ENCODE measurements around the gene OTOS. TPM values are rescaled to one million over a fixed set of nuclear protein-coding genes. Genes with fewer than 3 reads are reported as not detected.

Gene OTOS
- total RNA-seq, 1 experiment from 2014 or later, result not detected

GRCh38 chr2:240153418-240153817 is 13.0 kb upstream of the OTOS start:
- intact Hi-C loops (cut with micrococcal nuclease; ENCODE audit: unreplicated experiment), result no loop called here
- no peak for TF ChIP-seq EZH2 (IDR thresholded peaks at IDR 0.05; ENCODE audit: borderline replicate concordance, low read depth, low read length, poor library complexity, severe bottlenecking)
- no peak for TF ChIP-seq CTCF (conservative IDR thresholded peaks at IDR 0.05; ENCODE audit: low read depth, low read length)
- no peak for DNase-seq (ENCODE audit: low spot score)
- no TSS peak for BruUV-seq (replicated peaks)
- ChIA-PET CTCF (no interaction called here), POLR2A (ENCODE audit: low non-redundant PET) (no interaction called here)
- Histone ChIP-seq H3K4me1 (ENCODE audit: insufficient read depth, low read length, poor library complexity, severe bottlenecking) (no peaks in the 10 kb centered on the region), H3K27me3 (replicated peaks; ENCODE audit: insufficient read depth, low read depth, low read length, poor library complexity) (peaks cover 18% of the 10 kb centered on the region), H3K27ac (ENCODE audit: low read depth, low read length, poor library complexity, severe bottlenecking) (no peak overlapping the region), H3K9me3 (ENCODE audit: low read depth, low read length, poor library complexity, severe bottlenecking) (no peaks in the 10 kb centered on the region), H3K36me3 (ENCODE audit: insufficient read depth, low read length, poor library complexity, severe bottlenecking) (no peaks in the 10 kb centered on the region), H3K4me3 (ENCODE audit: low read depth, low read length, poor library complexity, severe bottlenecking) (no peak overlapping the region)

- Histone ChIP-seq H3K4me1 (ENCODE audit: insufficient read depth, low read length, poor library complexity, severe bottlenecking) (no peaks in the 10 kb centered on the region), H3K27me3 (replicated peaks; ENCODE audit: insufficient read depth, low read depth, low read length, poor library complexity) (peaks cover 18% of the 10 kb centered on the region), H3K36me3 (ENCODE audit: insufficient read depth, low read length, poor library complexity, severe bottlenecking) (no peaks in the 10 kb centered on the region), H3K27ac (ENCODE audit: low read depth, low read length, poor library complexity, severe bottlenecking) (no peak overlapping the region), H3K9me3 (ENCODE audit: low read depth, low read length, poor library complexity, severe bottlenecking) (no peaks in the 10 kb centered on the region), H3K4me3 (ENCODE audit: low read depth, low read length, poor library complexity, severe bottlenecking) (no peak overlapping the region)
- no peak for TF ChIP-seq EZH2 (IDR thresholded peaks at IDR 0.05; ENCODE audit: borderline replicate concordance, low read depth, low read length, poor library complexity, severe bottlenecking)
- no peak for TF ChIP-seq CTCF (conservative IDR thresholded peaks at IDR 0.05; ENCODE audit: low read depth, low read length)
- no peak for DNase-seq (ENCODE audit: low spot score)
- no TSS peak for BruUV-seq (replicated peaks)
- intact Hi-C loops (cut with micrococcal nuclease; ENCODE audit: unreplicated experiment), result no loop called here
- CTCF ChIA-PET, result interaction anchor here (0.5 kb wide), 1 partner anchor 82 kb away, joined by 4 read pairs; no protein-coding TSS in a partner anchor
- POLR2A ChIA-PET (ENCODE audit: low non-redundant PET), result no interaction called here
These were observed 11.1 kb upstream of the OTOS start for GRCh38 chr2:240151477-240152031.

- ChIA-PET POLR2A (ENCODE audit: low non-redundant PET) (no interaction called here), CTCF (interaction anchor here (0.6 kb wide), 1 partner anchor 85 kb away, joined by 4 read pairs; no protein-coding TSS in a partner anchor)
- DNase-seq (ENCODE audit: low spot score), result peak; percentile 36
These were observed 9.7 kb upstream of the OTOS start for GRCh38 chr2:240149943-240150784.

More at GRCh38 chr2:240149943-240150784, 9.7 kb upstream of the OTOS start:
- H3K27me3 ChIP-seq (replicated peaks; ENCODE audit: insufficient read depth, low read depth, low read length, poor library complexity), result peaks cover 18% of the 10 kb centered on the region
- intact Hi-C loops (cut with micrococcal nuclease; ENCODE audit: unreplicated experiment), result loop anchor here (1.0 kb wide), 1 partner anchor 288 kb away; no protein-coding TSS in a partner anchor
- H3K4me3 ChIP-seq (ENCODE audit: low read depth, low read length, poor library complexity, severe bottlenecking), result no peak overlapping the region
- H3K27ac ChIP-seq (ENCODE audit: low read depth, low read length, poor library complexity, severe bottlenecking), result no peak overlapping the region
- no TSS peak for BruUV-seq (replicated peaks)
- H3K36me3 ChIP-seq (ENCODE audit: insufficient read depth, low read length, poor library complexity, severe bottlenecking), result no peaks in the 10 kb centered on the region
- no peak for TF ChIP-seq EZH2 (IDR thresholded peaks at IDR 0.05; ENCODE audit: borderline replicate concordance, low read depth, low read length, poor library complexity, severe bottlenecking)
- TF ChIP-seq CTCF (conservative IDR thresholded peaks at IDR 0.05; ENCODE audit: low read depth, low read length), result peak; percentile 75
- H3K4me1 ChIP-seq (ENCODE audit: insufficient read depth, low read length, poor library complexity, severe bottlenecking), result no peaks in the 10 kb centered on the region
- no peaks in the 10 kb centered on the region for H3K9me3 ChIP-seq (ENCODE audit: low read depth, low read length, poor library complexity, severe bottlenecking)

All from A673 (cell line).